GM12878 (cell line): ENCODE measurements around the gene MAK. TPM values are rescaled to one million over a fixed set of nuclear protein-coding genes. Genes with fewer than 3 reads are reported as not detected.

Experiments used
- BMI1 ChIP-seq: fragments of 450-650 bp; IDR thresholded peaks from 2 replicates; pipeline ENCODE4 v1.6.1; 2016; ENCODE audit warnings: mild to moderate bottlenecking, moderate library complexity, borderline replicate concordance
- CBX3 ChIP-seq: fragments of 200-600 bp; sonication (generic); IDR thresholded peaks from 2 replicates; pipeline ENCODE4 v1.6.1; 2016; ENCODE audit warnings: low read depth, borderline replicate concordance
- CREB1 ChIP-seq: IDR thresholded peaks from 2 replicates; pipeline ENCODE4 v1.6.1; 2012; ENCODE audit warnings: low read depth, mild to moderate bottlenecking, inconsistent platforms
- IKZF1 ChIP-seq: fragments of 450-650 bp; conservative IDR thresholded peaks from 2 replicates; pipeline ENCODE4 v1.6.1; 2017; ENCODE audit warnings: antibody characterized with exemption, mild to moderate bottlenecking
- IRF3 ChIP-seq: fragments of 450-650 bp; IDR thresholded peaks from 2 replicates; pipeline ENCODE4 v1.6.1; 2014; ENCODE audit warnings: mild to moderate bottlenecking
- IRF5 ChIP-seq: fragments of 450-650 bp; IDR thresholded peaks from 2 replicates; pipeline ENCODE4 v1.6.1; 2017; ENCODE audit warnings: borderline replicate concordance
- JUNB ChIP-seq: IDR thresholded peaks from 2 replicates; pipeline ENCODE4 v1.6.1; 2016; ENCODE audit warnings: antibody characterized with exemption, mild to moderate bottlenecking
- MAX ChIP-seq: IDR thresholded peaks from 2 replicates; pipeline ENCODE4 v1.6.1; 2012; ENCODE audit warnings: low read depth, low read length, improper control_type of control experiment
- MTA3 ChIP-seq: IDR thresholded peaks from 2 replicates; pipeline ENCODE4 v1.6.1; 2012; ENCODE audit warnings: low read length, inconsistent platforms, borderline replicate concordance
- MXI1 ChIP-seq: fragments of 150-350 bp; IDR thresholded peaks from 2 replicates; pipeline ENCODE4 v1.6.1; 2011; ENCODE audit warnings: low read depth, mild to moderate bottlenecking, inconsistent platforms, low read length, improper control_type of control experiment
- MYC ChIP-seq: IDR thresholded peaks from 2 replicates; pipeline ENCODE4 v1.6.1; 2011; ENCODE audit warnings: mild to moderate bottlenecking, low read length, moderate library complexity, inconsistent platforms; ENCODE audit not compliant: insufficient read depth, insufficient replicate concordance, insufficient read length, severe bottlenecking
- NR2C1 ChIP-seq: fragments of 450-650 bp; IDR thresholded peaks from 2 replicates; pipeline ENCODE4 v1.6.1; 2017; ENCODE audit warnings: antibody characterized with exemption, mild to moderate bottlenecking, moderate library complexity
- PBX3 ChIP-seq: IDR thresholded peaks from 2 replicates; pipeline ENCODE4 v1.6.1; 2011; ENCODE audit warnings: mild to moderate bottlenecking, low read depth, low read length, moderate library complexity; ENCODE audit not compliant: insufficient replicate concordance
- PKNOX1 ChIP-seq: fragments of 450-650 bp; IDR thresholded peaks from 2 replicates; pipeline ENCODE4 v1.6.1; 2016; ENCODE audit warnings: mild to moderate bottlenecking
- SKIL ChIP-seq: fragments of 450-650 bp; IDR thresholded peaks from 2 replicates; pipeline ENCODE4 v1.6.1; 2017; ENCODE audit warnings: mild to moderate bottlenecking, low read depth, inconsistent platforms; ENCODE audit not compliant: poor library complexity, severe bottlenecking
- SMC3 ChIP-seq: IDR thresholded peaks from 2 replicates; pipeline ENCODE4 v1.6.1; 2011; ENCODE audit warnings: low read length, improper control_type of control experiment, borderline replicate concordance
- TCF7 ChIP-seq: IDR thresholded peaks from 2 replicates; pipeline ENCODE4 v1.6.1; 2014; ENCODE audit warnings: antibody characterized with exemption, borderline replicate concordance
- ZBTB33 ChIP-seq: fragments of 450-650 bp; IDR thresholded peaks from 2 replicates; pipeline ENCODE4 v1.6.1; 2017; ENCODE audit warnings: mild to moderate bottlenecking
- ZNF24 ChIP-seq: fragments of 450-650 bp; IDR thresholded peaks from 2 replicates; pipeline ENCODE4 v1.6.1; 2017; ENCODE audit warnings: antibody characterized with exemption, mild to moderate bottlenecking
- polyA plus RNA-seq, 11 experiments: library from polyadenylated mRNA; depleted of rRNA in 4 of 11; unstranded in 6 of 11; stranded (reverse) in 5 of 11; fragments of >200 nt; fragmentation: Nextera tagmentation in 4 of 11; fragmentation: Illumina TruSeq in 1 of 11; extraction: Ambion mirVana in 4 of 11; extraction: Trizol in 1 of 11; gene quantifications; 1 replicate in 1 of 11; 2 replicates in 10 of 11; pipeline versions ENCODE4 v1.2.1 to v1.2.3, GENCODE V29; 2011 to 2016; ENCODE audit warnings: inconsistent platforms in 2 of 11, missing spikeins in 2 of 11, low read depth in 1 of 11
- total RNA-seq, 4 experiments: library from RNA; depleted of rRNA in 3 of 4; stranded (reverse); fragments of >200 nt in 3 of 4; fragmentation: Illumina TruSeq in 1 of 4; extraction: Trizol in 1 of 4; gene quantifications; 2 replicates each; pipeline versions ENCODE4 v1.2.1 to v1.2.3, GENCODE V29; 2013 to 2021

The MAK gene
- total and polyA plus RNA-seq, 10 of the 15 experiments (the other 5 are each of a cell fraction or from before 2014, with no cell fraction given), result 0.01 to 0.90 (median 0.13) TPM; not detected in 1

- TF ChIP-seq IRF5 (no peak), CREB1 (no peak), MYC (no peak), PKNOX1 (no peak), TCF7 (no peak), MAX (no peak), ZNF24 (no peak), IKZF1 (peak; percentile 46), NR2C1 (no peak), ZBTB33 (no peak), CBX3 (no peak), MXI1 (peak; percentile 8; the same call in 1 of the 2 replicates), MTA3 (no peak), SKIL (peak; percentile 84), JUNB (peak; percentile 74), SMC3 (no peak), IRF3 (no peak), BMI1 (no peak), PBX3 (peak; percentile 3)
These were observed 525 bp upstream of the MAK start (continued) for GRCh38 chr6:10838794-10839333.
